Measurements from ENCODE around the gene ETAA1. TPM values are rescaled to one million over a fixed set of nuclear protein-coding genes. Genes with fewer than 3 reads are reported as not detected.

The ETAA1 gene
- total RNA-seq (2022), result 11.4 and 12.4 TPM in 2 replicates
- Bru-seq, nascent RNA, result percentile 94 among the genes with signal in this experiment
- BruChase-seq, experiment 1, labeled RNA remaining after a 2-hour chase, result percentile 91 among the genes with signal in this experiment
- percentile 66 among the genes with signal in this experiment for BruChase-seq, experiment 2, labeled RNA remaining after a 6-hour chase
- long read RNA-seq, transcript ETAA1-203 (6 exons, 2,946 nt), result major isoform, 7 of 10 reads
- long read RNA-seq, partial matches to known transcripts, result 0 of 10 reads
- long read RNA-seq, other reads (novel, unspliced or antisense), result 2 of 10 reads

DNA sequence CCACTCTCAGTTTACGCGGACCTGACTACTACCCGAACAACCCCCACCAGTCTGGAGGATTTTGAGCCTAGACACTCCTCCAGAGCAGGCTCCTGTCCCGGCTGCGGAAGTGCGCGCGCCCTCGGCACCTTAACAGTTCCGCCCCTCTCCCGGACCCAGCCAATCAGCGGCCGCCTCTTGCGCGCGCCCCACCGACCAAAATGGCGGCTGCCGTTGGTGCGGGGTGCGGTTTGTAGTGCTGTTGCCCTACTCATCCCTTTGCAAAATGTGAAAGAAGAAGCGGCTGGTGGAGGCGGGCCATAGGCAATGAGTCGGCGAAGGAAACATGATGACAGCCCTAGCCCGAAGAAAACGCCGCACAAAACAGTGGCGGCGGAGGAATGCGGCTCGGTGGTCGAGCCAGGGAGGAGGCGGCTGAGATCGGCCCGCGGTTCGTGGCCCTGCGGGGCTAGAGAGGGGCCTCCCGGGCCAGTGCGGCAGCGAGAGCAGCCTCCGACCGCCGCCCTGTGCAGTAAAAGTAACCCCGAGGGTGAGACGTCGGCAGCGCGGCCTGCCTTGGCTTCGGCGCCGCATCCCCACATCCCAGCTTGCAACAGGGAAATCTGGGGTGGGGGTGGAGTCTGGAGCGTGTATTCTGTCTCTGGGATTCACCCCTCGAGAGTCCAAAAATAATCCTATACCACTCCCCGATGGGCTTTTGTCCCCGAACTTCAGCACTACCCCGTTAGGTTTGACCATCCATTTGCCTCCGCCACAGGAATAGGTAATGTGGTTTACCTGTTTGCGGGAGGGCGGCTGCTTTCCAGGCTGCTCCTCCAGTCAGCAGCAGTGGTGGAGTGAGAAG lies at the start of gene ETAA1:
TSS of gene ETAA1 (plus strand) at position 191 of the 844 bp plus-strand sequence. CDS start at position 307, 116 bp downstream.
- Mint-ChIP-seq H3K36me3 (ENCODE audit: insufficient read depth, unreplicated experiment) (peaks cover 7% of the 10 kb centered on the region), H3K4me3 (ENCODE audit: unreplicated experiment) (peak within 1 kb of the TSS; percentile 94), H3K27me3 (ENCODE audit: insufficient read depth, unreplicated experiment) (no peaks in the 10 kb centered on the region), H3K9me3 (ENCODE audit: unreplicated experiment) (no peaks in the 10 kb centered on the region), H3K4me1 (ENCODE audit: low read depth, unreplicated experiment) (peaks cover 12% of the 10 kb centered on the region), H3K27ac (ENCODE audit: unreplicated experiment) (peak within 1 kb of the TSS; percentile 95)
- POLR2A ChIA-PET, result interaction anchor here (0.6 to 0.7 kb wide), 2 partner anchors 11 to 1394 kb away, joined by 3 read pairs; no protein-coding TSS in a partner anchor
- Histone ChIP-seq H3K4me1 (peaks cover 28% of the 10 kb centered on the region), H3K9me3 (no peaks in the 10 kb centered on the region), H3K4me3 (ENCODE audit: low read depth, low read length) (peak within 1 kb of the TSS; percentile 92), H3K36me3 (ENCODE audit: control insufficient read depth, insufficient read depth, low read length) (no peaks in the 10 kb centered on the region), H3K27me3 (replicated peaks; ENCODE audit: control insufficient read depth, insufficient read depth, low read length) (no peaks in the 10 kb centered on the region)
- CTCF ChIA-PET, result no interaction called here
- TSS peak; percentile 71 for BruUV-seq (replicated peaks)
- intact Hi-C loops (cut with micrococcal nuclease; ENCODE audit: unreplicated experiment), result loop anchor here (2.0 to 10.0 kb wide), 4 partner anchors 60 to 963 kb away; partner anchors contain the start of gene MEIS1
- TF ChIP-seq, protein P1, sequence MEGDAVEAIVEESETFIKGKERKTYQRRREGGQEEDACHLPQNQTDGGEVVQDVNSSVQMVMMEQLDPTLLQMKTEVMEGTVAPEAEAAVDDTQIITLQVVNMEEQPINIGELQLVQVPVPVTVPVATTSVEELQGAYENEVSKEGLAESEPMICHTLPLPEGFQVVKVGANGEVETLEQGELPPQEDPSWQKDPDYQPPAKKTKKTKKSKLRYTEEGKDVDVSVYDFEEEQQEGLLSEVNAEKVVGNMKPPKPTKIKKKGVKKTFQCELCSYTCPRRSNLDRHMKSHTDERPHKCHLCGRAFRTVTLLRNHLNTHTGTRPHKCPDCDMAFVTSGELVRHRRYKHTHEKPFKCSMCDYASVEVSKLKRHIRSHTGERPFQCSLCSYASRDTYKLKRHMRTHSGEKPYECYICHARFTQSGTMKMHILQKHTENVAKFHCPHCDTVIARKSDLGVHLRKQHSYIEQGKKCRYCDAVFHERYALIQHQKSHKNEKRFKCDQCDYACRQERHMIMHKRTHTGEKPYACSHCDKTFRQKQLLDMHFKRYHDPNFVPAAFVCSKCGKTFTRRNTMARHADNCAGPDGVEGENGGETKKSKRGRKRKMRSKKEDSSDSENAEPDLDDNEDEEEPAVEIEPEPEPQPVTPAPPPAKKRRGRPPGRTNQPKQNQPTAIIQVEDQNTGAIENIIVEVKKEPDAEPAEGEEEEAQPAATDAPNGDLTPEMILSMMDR (IDR thresholded peaks at IDR 0.05; ENCODE audit: insufficient read depth in 1 of 2, low read depth in 1 of 2, low read length in 1 of 2, severe bottlenecking in 1 of 2, unreplicated experiment in 1 of 2), result no peak
- DNase-seq, result peak; percentile 93 to 94

DNA sequence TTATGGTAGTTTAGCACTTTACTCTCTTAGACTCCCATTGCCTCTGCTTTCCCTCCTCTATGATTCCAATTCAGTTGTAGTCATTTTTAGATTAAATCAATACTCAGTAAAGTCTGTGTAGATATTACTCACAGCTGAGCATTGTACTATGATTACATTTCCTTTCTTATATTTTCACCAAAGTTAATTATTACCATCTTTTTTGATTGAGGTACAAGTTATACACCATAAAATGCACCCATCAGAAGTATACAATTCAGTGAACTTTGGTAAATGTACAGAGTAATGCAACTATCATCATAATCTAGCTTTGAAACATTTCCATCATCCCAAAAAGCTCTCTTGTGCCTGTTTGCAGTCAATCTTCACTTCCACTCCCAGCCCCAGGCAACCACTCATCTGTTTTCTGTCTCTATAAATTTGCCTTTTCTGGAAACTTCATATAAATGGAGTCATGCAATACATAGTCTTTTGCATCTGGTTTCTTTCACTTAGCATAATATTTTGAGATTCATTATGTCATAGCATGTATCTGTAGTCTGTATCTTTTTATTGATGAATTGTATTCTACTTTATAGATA lies 30.2 kb upstream of the ETAA1 start:
- Mint-ChIP-seq H3K27ac (ENCODE audit: unreplicated experiment) (no peak overlapping the region), H3K27me3 (ENCODE audit: insufficient read depth, unreplicated experiment) (peaks cover 10% of the 10 kb centered on the region), H3K4me1 (ENCODE audit: low read depth, unreplicated experiment) (no peaks in the 10 kb centered on the region), H3K9me3 (ENCODE audit: unreplicated experiment) (no peaks in the 10 kb centered on the region), H3K4me3 (ENCODE audit: unreplicated experiment) (no peak overlapping the region), H3K36me3 (ENCODE audit: insufficient read depth, unreplicated experiment) (no peaks in the 10 kb centered on the region)
- TF ChIP-seq, protein P1 (IDR thresholded peaks at IDR 0.05; ENCODE audit: insufficient read depth in 1 of 2, low read depth in 1 of 2, low read length in 1 of 2, severe bottlenecking in 1 of 2, unreplicated experiment in 1 of 2), result no peak
- no peaks in the 10 kb centered on the region for H3K4me1 ChIP-seq
- CTCF ChIA-PET, result no interaction called here
- POLR2A ChIA-PET, result no interaction called here
- DNase-seq, result no peak
- H3K9me3 ChIP-seq, result no peaks in the 10 kb centered on the region
- no peak overlapping the region for H3K4me3 ChIP-seq (ENCODE audit: low read depth, low read length)
- BruUV-seq (replicated peaks), result no TSS peak
- H3K27me3 ChIP-seq (replicated peaks; ENCODE audit: control insufficient read depth, insufficient read depth, low read length), result no peaks in the 10 kb centered on the region
- no peaks in the 10 kb centered on the region for H3K36me3 ChIP-seq (ENCODE audit: control insufficient read depth, insufficient read depth, low read length)
- intact Hi-C loops (cut with micrococcal nuclease; ENCODE audit: unreplicated experiment), result no loop called here

DNA sequence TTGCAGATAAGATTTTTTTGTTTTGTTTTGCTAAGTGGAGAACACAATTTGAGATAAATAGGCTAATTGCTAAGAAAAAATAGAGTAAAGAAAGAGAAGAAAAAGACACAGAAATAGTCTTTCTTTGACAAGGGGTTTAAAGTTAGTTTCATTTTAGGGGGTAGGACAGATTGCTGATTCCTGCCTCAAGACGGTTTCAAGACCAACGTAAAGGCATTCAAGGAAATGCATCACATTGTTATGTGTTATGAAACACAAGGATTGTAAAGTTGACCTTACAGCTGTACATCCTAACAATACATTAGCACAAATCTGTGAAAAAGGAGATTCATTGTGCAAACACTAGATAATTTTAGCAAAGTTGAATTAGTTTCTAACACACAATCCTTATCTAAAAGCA lies 22.7 kb upstream of the ETAA1 start:
- no peak overlapping the region for H3K27ac Mint-ChIP-seq (ENCODE audit: unreplicated experiment)
- CTCF ChIA-PET, result no interaction called here
- POLR2A ChIA-PET, result no interaction called here
- H3K27me3 Mint-ChIP-seq (ENCODE audit: insufficient read depth, unreplicated experiment), result peaks cover 6% of the 10 kb centered on the region
- no peak overlapping the region for H3K4me3 Mint-ChIP-seq (ENCODE audit: unreplicated experiment)
- H3K27me3 ChIP-seq (replicated peaks; ENCODE audit: control insufficient read depth, insufficient read depth, low read length), result no peaks in the 10 kb centered on the region
- no peaks in the 10 kb centered on the region for H3K36me3 ChIP-seq (ENCODE audit: control insufficient read depth, insufficient read depth, low read length)
- intact Hi-C loops (cut with micrococcal nuclease; ENCODE audit: unreplicated experiment), result loop anchor here (1.0 kb wide), 1 partner anchor 38 kb away; no protein-coding TSS in a partner anchor
- no peaks in the 10 kb centered on the region for H3K4me1 Mint-ChIP-seq (ENCODE audit: low read depth, unreplicated experiment)
- DNase-seq, result no peak
- no TSS peak for BruUV-seq (replicated peaks)
- H3K36me3 Mint-ChIP-seq (ENCODE audit: insufficient read depth, unreplicated experiment), result no peaks in the 10 kb centered on the region
- TF ChIP-seq, protein P1 (IDR thresholded peaks at IDR 0.05; ENCODE audit: insufficient read depth in 1 of 2, low read depth in 1 of 2, low read length in 1 of 2, severe bottlenecking in 1 of 2, unreplicated experiment in 1 of 2), result no peak
- no peaks in the 10 kb centered on the region for H3K4me1 ChIP-seq
- no peaks in the 10 kb centered on the region for H3K9me3 ChIP-seq
- H3K9me3 Mint-ChIP-seq (ENCODE audit: unreplicated experiment), result no peaks in the 10 kb centered on the region
- no peak overlapping the region for H3K4me3 ChIP-seq (ENCODE audit: low read depth, low read length)

All from Caco-2 (cell line).